Loucy (cell line): ENCODE results near the gene SRSF4.

ENCODE experiments used
- H2AFZ ChIP-seq: fragments of 200-600 bp; sonication (generic); 2 replicates; pipeline ENCODE4 v1.6.0; 2016; ENCODE audit warnings: antibody characterized with exemption, mild to moderate bottlenecking, low read length, moderate library complexity
- H3F3A ChIP-seq: fragments of 200-600 bp; 2 replicates; pipeline ENCODE4 v1.6.0; 2016; ENCODE audit warnings: antibody characterized with exemption, low read depth, mild to moderate bottlenecking
- H3K27me3 ChIP-seq: fragments of 200-600 bp; sonication (generic); 2 replicates; pipeline ENCODE4 v1.6.1; 2014; ENCODE audit warnings: low read length, mild to moderate bottlenecking; ENCODE audit not compliant: insufficient read depth, poor library complexity, severe bottlenecking
- H3K36me3 ChIP-seq: fragments of 200-600 bp; sonication (generic); 2 replicates; pipeline ENCODE4 v1.6.1; 2016; ENCODE audit warnings: low read length; ENCODE audit not compliant: insufficient read depth
- H3K4me1 ChIP-seq: fragments of 200-600 bp; sonication (generic); 2 replicates; pipeline ENCODE4 v1.5.1; 2014; ENCODE audit warnings: low read length, mild to moderate bottlenecking; ENCODE audit not compliant: insufficient read depth, poor library complexity, severe bottlenecking
- H3K4me2 ChIP-seq: fragments of 200-600 bp; sonication (generic); 2 replicates; pipeline ENCODE4 v1.6.0; 2014; ENCODE audit warnings: antibody characterized with exemption, low read length, low read depth, mild to moderate bottlenecking; ENCODE audit not compliant: poor library complexity, severe bottlenecking
- H3K4me3 ChIP-seq: fragments of 200-600 bp; sonication (generic); 2 replicates; pipeline ENCODE4 v1.5.1; 2014; ENCODE audit warnings: low read length, mild to moderate bottlenecking, mixed read lengths; ENCODE audit not compliant: poor library complexity, severe bottlenecking
- H3K79me2 ChIP-seq: fragments of 200-600 bp; sonication (generic); 2 replicates; pipeline ENCODE4 v1.6.1; 2014; ENCODE audit warnings: low read length; ENCODE audit not compliant: insufficient read depth
- H3K9ac ChIP-seq: fragments of 200-600 bp; sonication (generic); 2 replicates; pipeline ENCODE4 v1.6.0; 2014; ENCODE audit warnings: mild to moderate bottlenecking, low read depth, low read length, moderate library complexity; ENCODE audit not compliant: poor library complexity, severe bottlenecking
- H3K9me2 ChIP-seq: fragments of 200-600 bp; sonication (generic); replicated peaks from 2 replicates; pipeline ENCODE4 v1.6.1; 2016; ENCODE audit warnings: low read depth, low read length, mixed read lengths
- H3K9me3 ChIP-seq: fragments of 200-600 bp; sonication (generic); 2 replicates; pipeline ENCODE4 v1.6.1; 2014; ENCODE audit warnings: mild to moderate bottlenecking, antibody characterized with exemption, low read length, low read depth; ENCODE audit not compliant: insufficient read depth
- H4K20me1 ChIP-seq: fragments of 200-600 bp; sonication (generic); 2 replicates; pipeline ENCODE4 v1.6.0; 2014; ENCODE audit warnings: antibody characterized with exemption, low read length, mild to moderate bottlenecking; ENCODE audit not compliant: insufficient read depth, poor library complexity, severe bottlenecking
- CTCF ChIP-seq: fragments of 200-600 bp; sonication (generic); conservative IDR thresholded peaks from 2 replicates; pipeline ENCODE4 v1.5.1; 2014; ENCODE audit warnings: mild to moderate bottlenecking, antibody characterized with exemption, low read length
- EZH2phosphoT487 ChIP-seq: fragments of 200-600 bp; IDR thresholded peaks from 2 replicates; pipeline ENCODE4 v1.6.1; 2018; ENCODE audit warnings: antibody characterized with exemption, mild to moderate bottlenecking, moderate library complexity, borderline replicate concordance

The SRSF4 gene

DNA sequence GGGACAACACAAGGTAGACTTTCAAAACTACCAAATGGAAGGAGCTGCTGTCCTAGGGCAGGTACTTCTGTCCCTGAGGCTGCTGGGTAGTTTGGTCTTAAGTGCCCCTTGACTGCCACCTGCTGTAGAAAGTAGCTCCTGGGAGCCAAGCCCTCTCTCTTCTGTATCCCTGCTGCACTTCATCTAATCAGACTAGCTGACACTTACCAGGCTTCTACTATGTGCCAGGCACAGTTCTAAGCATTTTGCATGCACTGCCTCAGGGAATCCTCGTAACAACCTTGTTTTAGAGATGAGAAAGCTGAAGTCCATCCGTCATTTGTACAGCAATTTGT lies 15.9 kb upstream of the SRSF4 start:
- Histone ChIP-seq H3K4me1 (peaks cover 16% of the 10 kb centered on the region), H3K9me3 (no peaks in the 10 kb centered on the region), H3K27me3 (no peaks in the 10 kb centered on the region), H3K9ac (no peak overlapping the region), H2AFZ (peak overlapping the region; percentile 28; the same call in 1 of the 2 replicates), H3K4me2 (no peak overlapping the region), H3F3A (no peaks in the 10 kb centered on the region), H3K4me3 (no peak overlapping the region), H3K79me2 (no peaks in the 10 kb centered on the region), H3K9me2 (no peaks in the 10 kb centered on the region), H3K36me3 (no peaks in the 10 kb centered on the region), H4K20me1 (no peaks in the 10 kb centered on the region)
- TF ChIP-seq CTCF, result peak; percentile 75
- TF ChIP-seq EZH2phosphoT487, result no peak

DNA sequence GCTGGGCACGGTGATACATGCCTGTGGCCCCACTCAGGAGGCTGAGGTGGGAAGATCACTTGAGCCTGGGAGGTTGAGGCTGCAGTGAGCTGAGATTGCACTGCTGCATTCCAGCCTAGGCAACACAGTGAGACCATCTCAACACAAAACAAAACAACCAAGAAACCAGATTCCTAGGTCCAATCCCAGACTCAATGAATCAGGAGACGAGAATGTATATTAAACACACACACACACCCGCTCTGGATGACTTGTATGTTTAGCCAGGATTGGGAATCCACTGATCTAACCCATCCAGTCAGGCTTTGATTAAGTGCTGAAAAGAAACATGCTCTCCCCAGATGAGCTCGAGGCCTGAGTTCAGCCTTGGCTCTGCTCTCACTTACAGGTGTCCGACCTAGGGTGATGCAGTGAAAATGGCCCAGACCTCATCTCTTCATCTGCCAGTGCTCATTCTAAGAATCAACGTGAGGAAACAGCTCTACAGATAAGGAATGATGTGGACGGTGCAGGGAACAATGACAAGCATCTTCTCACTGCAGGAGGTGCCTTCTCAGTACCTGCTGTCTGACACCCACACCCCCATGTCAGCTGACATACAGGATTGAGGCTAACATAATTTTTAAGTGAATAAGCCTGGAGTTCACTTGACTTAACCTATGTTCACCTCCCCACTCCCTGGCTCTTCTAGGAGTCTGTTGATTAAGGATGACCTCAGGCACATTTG lies 15.3 kb upstream of the SRSF4 start:
- Histone ChIP-seq H3K79me2 (no peaks in the 10 kb centered on the region), H3K9me2 (no peaks in the 10 kb centered on the region), H3F3A (no peaks in the 10 kb centered on the region), H3K4me2 (no peak overlapping the region), H3K27me3 (no peaks in the 10 kb centered on the region), H3K36me3 (no peaks in the 10 kb centered on the region), H3K9ac (no peak overlapping the region), H4K20me1 (no peaks in the 10 kb centered on the region), H3K9me3 (no peaks in the 10 kb centered on the region), H3K4me3 (no peak overlapping the region), H3K4me1 (peaks cover 10% of the 10 kb centered on the region), H2AFZ (peak overlapping the region; percentile 28; the same call in 1 of the 2 replicates)
- TF ChIP-seq EZH2phosphoT487 (no peak), CTCF (no peak)

- Histone ChIP-seq H3F3A (no peaks in the 10 kb centered on the region), H3K9ac (no peak overlapping the region), H3K4me2 (no peak overlapping the region), H3K79me2 (no peaks in the 10 kb centered on the region), H3K4me3 (no peak overlapping the region), H3K36me3 (no peaks in the 10 kb centered on the region), H3K9me2 (no peaks in the 10 kb centered on the region), H3K4me1 (peaks cover under 1% of the 10 kb centered on the region), H2AFZ (no peak overlapping the region), H3K9me3 (no peaks in the 10 kb centered on the region), H3K27me3 (no peaks in the 10 kb centered on the region), H4K20me1 (no peaks in the 10 kb centered on the region)
- no peak for TF ChIP-seq EZH2phosphoT487
- TF ChIP-seq CTCF, result no peak
These were observed 14.2 kb upstream of the SRSF4 start for GRCh38 chr1:29195881-29196291.
